Uterus (tissue), 4 donors: ENCODE results near the gene SUPT3H. TPM values are rescaled to one million over a fixed set of nuclear protein-coding genes. Genes with fewer than 3 reads are reported as not detected.

Source experiments
- DNase-seq, 2 donors: peaks; one replicate each; pipeline ENCODE4 v3.0.0-alpha.2; 2019 to 2020
- H3K27ac ChIP-seq, 2 donors: fragments of 200-600 bp; sonication (generic); 1 replicate in 1 of 2; 2 replicates in 1 of 2; pipeline ENCODE4 v1.5.1; 2016 to 2018
- H3K27me3 ChIP-seq, 2 donors: fragments of 200-600 bp; sonication (generic); one replicate each; pipeline ENCODE4 v1.5.1; 2018 to 2019; ENCODE audit warnings: control low read depth in 1 of 2
- H3K36me3 ChIP-seq, 2 donors: fragments of 200-600 bp; sonication (generic); one replicate each; pipeline ENCODE4 v1.5.1; 2019; ENCODE audit warnings: control low read depth in 1 of 2
- H3K4me1 ChIP-seq, 2 donors: fragments of 200-600 bp; sonication (generic); one replicate each; pipeline ENCODE4 v1.5.1; 2018 to 2019; ENCODE audit warnings: control low read depth in 1 of 2
- H3K4me3 ChIP-seq, 2 donors: fragments of 200-600 bp; sonication (generic); 1 replicate in 1 of 2; 2 replicates in 1 of 2; pipeline ENCODE4 v1.5.1; 2018 to 2019; ENCODE audit warnings: mild to moderate bottlenecking in 1 of 2
- H3K9me3 ChIP-seq, 2 donors: fragments of 200-600 bp; sonication (generic); one replicate each; pipeline ENCODE4 v1.5.1; 2019; ENCODE audit warnings: control low read depth in 1 of 2
- CTCF ChIP-seq, 4 experiments: fragments of 200-600 bp in 2 of 4; fragments of 450-650 bp in 2 of 4; sonication (generic) in 2 of 4; IDR thresholded peaks; one replicate each; pipeline ENCODE4 v1.5.1; 2016 to 2019; ENCODE audit warnings: antibody characterized with exemption in 4 of 4, mild to moderate bottlenecking in 2 of 4, moderate library complexity in 1 of 4
- POLR2A ChIP-seq, 2 donors: fragments of 450-650 bp; IDR thresholded peaks; one replicate each; pipeline ENCODE4 v1.6.1; 2016; ENCODE audit warnings: antibody characterized with exemption in 2 of 2, mild to moderate bottlenecking in 1 of 2, moderate library complexity in 1 of 2
- intact Hi-C: fragments of 100-400 bp; cut with DNase I; formaldehyde crosslinking; loops from one replicate; pipeline ENCODE4 v1.15.1; 2023; ENCODE audit warnings: low total_unique reads
- total RNA-seq, 4 donors: library from RNA; depleted of rRNA in 3 of 4; stranded (reverse); fragments of >200 nt in 3 of 4; gene quantifications; one replicate each; pipeline versions ENCODE4 v1.1.0 to v1.2.4, GENCODE V29; 2014 to 2023
- donor health status: DM: yes; HTN: yes; CAD: no.

The SUPT3H gene
- total RNA-seq, 4 donors from 2014 or later = 1.3 to 14.9 (median 7.6) TPM

GRCh38 chr6:45415788-45416518 is 38.2 kb upstream of the SUPT3H start:
- Histone ChIP-seq H3K4me1 (no peaks in the 10 kb centered on the region), H3K9me3 (no peaks in the 10 kb centered on the region), H3K4me3 (no peak overlapping the region), H3K27ac (no peak overlapping the region), H3K27me3 (peaks cover 0 to 17% of the 10 kb centered on the region in 2 donors), H3K36me3 (no peaks in the 10 kb centered on the region)
- no peak for TF ChIP-seq CTCF (IDR thresholded peaks at IDR 0.05)
- TF ChIP-seq POLR2A (IDR thresholded peaks at IDR 0.05) = no peak
- DNase-seq = no peak
- intact Hi-C loops = no loop called here

GRCh38 chr6:45415315-45415714 is 37.6 kb upstream of the SUPT3H start:
- DNase-seq = no peak
- no peak overlapping the region for H3K4me3 ChIP-seq
- H3K4me1 ChIP-seq = no peaks in the 10 kb centered on the region
- TF ChIP-seq CTCF (IDR thresholded peaks at IDR 0.05) (no peak), POLR2A (IDR thresholded peaks at IDR 0.05) (no peak)
- intact Hi-C loops = no loop called here
- peaks cover 0 to 12% of the 10 kb centered on the region in 2 donors for H3K27me3 ChIP-seq
- H3K36me3 ChIP-seq = no peaks in the 10 kb centered on the region
- no peaks in the 10 kb centered on the region for H3K9me3 ChIP-seq
- no peak overlapping the region for H3K27ac ChIP-seq

GRCh38 chr6:45411959-45412358 is 34.2 kb upstream of the SUPT3H start:
- Histone ChIP-seq H3K9me3 (no peaks in the 10 kb centered on the region), H3K27ac (no peak overlapping the region), H3K4me1 (no peaks in the 10 kb centered on the region), H3K4me3 (no peak overlapping the region), H3K36me3 (no peaks in the 10 kb centered on the region), H3K27me3 (peaks cover 0 to 7% of the 10 kb centered on the region in 2 donors)
- no peak for TF ChIP-seq CTCF (IDR thresholded peaks at IDR 0.05)
- no peak for TF ChIP-seq POLR2A (IDR thresholded peaks at IDR 0.05)
- intact Hi-C loops = no loop called here
- DNase-seq = no peak

- Histone ChIP-seq H3K27me3 (no peaks in the 10 kb centered on the region), H3K36me3 (no peaks in the 10 kb centered on the region), H3K9me3 (no peaks in the 10 kb centered on the region), H3K27ac (no peak overlapping the region), H3K4me3 (no peak overlapping the region), H3K4me1 (no peaks in the 10 kb centered on the region)
- no peak for DNase-seq
- TF ChIP-seq CTCF (IDR thresholded peaks at IDR 0.05) = no peak
- TF ChIP-seq POLR2A (IDR thresholded peaks at IDR 0.05) = no peak
- intact Hi-C loops = no loop called here
Observed at GRCh38 chr6:45400021-45400420, 22.3 kb upstream of the SUPT3H start.

GRCh38 chr6:45398075-45398813 is 20.5 kb upstream of the SUPT3H start:
- no peak for DNase-seq
- Histone ChIP-seq H3K9me3 (no peaks in the 10 kb centered on the region), H3K4me1 (no peaks in the 10 kb centered on the region), H3K27ac (no peak overlapping the region), H3K27me3 (no peaks in the 10 kb centered on the region), H3K36me3 (no peaks in the 10 kb centered on the region), H3K4me3 (no peak overlapping the region)
- intact Hi-C loops = no loop called here
- no peak for TF ChIP-seq POLR2A (IDR thresholded peaks at IDR 0.05)
- no peak for TF ChIP-seq CTCF (IDR thresholded peaks at IDR 0.05)
